GM19035 (cell line): ENCODE data around the gene PGLYRP1.

ENCODE experiments used
- ATAC-seq: cut with Tn5 transposase; IDR thresholded peaks from one replicate; pipeline ENCODE4 v1.9.1; 2021; ENCODE audit not compliant: unreplicated experiment

Gene PGLYRP1, protein sequence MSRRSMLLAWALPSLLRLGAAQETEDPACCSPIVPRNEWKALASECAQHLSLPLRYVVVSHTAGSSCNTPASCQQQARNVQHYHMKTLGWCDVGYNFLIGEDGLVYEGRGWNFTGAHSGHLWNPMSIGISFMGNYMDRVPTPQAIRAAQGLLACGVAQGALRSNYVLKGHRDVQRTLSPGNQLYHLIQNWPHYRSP

DNA sequence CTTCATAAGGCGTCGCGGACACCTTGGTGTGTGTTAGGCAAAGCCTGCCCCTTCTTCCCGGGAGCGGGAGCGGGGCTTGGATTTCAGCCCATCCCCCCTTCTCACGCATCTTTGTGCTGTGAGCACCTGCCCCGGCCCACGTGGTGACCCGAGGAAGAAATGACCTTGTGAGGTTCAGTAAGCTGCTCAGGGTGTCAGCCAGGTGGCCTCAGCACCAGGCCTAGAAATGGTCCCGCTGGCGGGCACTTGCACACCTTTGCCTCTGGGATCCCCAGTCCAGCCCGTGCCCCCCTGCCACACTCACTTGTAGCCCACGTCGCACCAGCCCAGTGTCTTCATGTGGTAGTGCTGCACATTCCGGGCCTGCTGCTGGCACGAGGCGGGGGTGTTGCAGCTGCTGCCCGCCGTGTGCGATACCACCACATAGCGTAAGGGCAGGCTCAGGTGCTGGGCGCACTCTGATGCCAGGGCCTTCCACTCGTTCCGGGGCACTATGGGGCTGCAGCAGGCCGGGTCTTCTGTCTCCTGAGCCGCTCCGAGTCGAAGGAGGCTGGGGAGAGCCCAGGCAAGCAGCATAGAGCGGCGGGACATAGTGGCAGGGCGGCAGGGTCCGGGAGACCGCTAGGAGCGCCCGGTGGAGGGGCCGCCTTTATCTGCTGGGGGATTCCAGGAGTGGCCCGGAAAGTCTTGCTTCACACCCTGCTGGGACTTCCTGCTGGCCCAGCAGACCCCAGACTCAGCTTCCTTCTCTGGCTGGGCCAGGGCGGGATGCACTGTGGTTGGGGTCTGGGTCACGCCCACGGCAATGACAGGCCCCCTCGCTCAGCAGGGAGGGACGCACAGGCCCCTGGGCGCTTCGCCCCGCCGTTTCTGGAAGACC, at the start of gene PGLYRP1:
Gene PGLYRP1, minus strand, starts transcription at position 623 of the 880 bp plus-strand sequence. Its CDS starts 32 bp downstream, at position 591.
- no peak for ATAC-seq

DNA sequence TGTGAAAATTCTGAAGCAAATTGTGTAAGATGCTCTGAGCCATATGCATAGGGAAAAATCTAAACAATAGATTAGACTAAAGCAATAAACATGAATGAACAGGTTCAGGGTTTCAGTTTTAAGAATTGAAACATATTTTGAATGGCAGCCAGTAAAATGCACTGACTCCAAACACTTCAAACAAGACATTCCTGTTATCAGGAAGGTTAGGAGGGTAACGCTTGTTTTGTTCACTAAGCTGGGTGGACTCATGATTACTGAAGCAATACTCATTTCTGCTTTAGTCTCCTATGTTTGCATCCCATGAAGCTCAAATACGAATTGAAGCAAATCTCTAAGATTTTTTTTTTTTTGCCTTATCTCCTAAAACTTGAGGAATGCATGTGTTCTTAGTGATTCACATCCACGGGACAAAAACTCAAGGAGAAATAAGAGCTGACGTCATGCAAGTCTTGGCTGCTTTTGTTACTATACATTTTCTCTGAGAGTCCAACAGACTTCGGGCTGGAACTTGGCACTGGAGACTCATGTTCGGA, 47.0 kb upstream of the PGLYRP1 start:
- ATAC-seq = no peak

DNA sequence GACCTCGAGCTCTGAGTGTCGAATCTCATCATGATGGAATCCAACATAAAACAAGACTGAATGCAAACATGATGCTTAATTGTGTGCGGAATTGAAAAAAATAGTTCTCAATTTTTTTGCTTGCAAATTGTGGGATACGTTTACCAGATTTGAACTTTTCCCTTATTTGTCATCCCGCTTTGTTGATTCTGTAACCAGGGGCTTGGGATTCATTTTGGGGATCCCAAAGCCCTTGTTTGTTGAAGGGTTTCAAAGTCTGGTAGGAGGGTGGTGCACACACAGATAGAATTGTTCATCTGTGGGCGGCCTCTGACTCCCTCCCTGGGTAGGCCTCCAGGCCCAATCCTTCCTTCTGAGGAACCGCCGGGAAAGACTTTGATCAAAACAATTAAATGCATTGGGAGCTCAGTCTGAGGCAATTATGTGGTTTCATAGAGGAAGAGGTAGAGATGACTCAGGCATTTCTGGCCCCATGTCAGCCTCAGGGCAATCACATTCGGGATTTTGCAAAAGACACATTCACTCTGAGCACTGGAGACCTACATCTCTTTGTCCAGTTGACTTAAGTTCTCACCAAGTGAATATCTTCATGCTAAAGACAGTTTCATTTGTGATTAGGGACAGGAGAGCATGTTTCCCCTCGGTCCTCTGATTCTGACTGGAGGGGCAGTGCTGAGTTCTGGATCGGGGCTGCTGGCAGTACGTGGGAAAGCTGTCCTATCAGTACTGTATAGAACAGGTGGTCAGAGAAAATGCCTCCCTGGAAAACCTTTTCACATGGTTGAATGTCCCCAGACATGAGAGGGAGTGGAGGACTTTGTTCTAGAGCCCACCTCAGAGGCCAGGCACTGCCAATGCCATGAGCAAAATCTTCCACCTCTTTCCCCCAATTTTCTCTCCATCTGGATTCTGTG, 45.7 kb upstream of the PGLYRP1 start:
- ATAC-seq = no peak

DNA sequence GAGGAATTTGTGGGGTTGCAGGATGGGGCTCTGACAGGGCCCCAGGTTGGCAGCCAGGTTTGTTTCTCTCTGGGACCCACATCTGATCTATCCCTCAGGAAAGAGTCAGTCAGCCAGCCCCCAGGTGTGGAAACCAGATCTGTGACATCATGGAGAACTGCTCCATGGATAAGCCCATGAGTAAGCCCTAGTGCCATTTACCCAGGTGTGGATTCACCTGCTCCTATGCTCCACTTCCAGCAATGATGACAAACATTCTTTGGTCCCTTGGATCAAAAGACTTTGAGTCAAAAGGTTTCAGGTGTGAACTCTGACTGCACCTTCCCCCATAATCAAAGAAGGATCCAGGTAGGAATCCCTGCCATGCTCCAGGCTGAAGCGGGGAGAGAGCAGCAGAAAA, 44.8 kb upstream of the PGLYRP1 start:
- no peak for ATAC-seq

DNA sequence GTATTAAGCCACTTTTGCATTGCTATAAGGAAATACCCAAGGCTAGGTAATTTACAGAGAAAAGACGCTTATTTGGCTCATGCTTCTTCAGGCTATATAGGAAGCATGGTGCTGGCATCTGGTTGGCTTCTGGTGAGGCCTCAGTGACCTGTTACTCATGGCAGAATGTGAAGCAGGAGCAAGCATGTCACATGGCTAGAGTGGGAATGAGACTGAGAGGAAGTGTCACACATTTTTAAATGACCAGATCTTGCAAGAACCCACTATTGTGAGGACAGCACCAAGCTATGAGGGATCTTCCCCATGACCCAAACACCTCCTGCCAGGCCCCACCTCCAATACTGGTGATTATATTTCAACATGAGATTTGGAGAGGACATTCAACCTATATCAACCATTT, 43.6 kb upstream of the PGLYRP1 start:
- no peak for ATAC-seq

DNA sequence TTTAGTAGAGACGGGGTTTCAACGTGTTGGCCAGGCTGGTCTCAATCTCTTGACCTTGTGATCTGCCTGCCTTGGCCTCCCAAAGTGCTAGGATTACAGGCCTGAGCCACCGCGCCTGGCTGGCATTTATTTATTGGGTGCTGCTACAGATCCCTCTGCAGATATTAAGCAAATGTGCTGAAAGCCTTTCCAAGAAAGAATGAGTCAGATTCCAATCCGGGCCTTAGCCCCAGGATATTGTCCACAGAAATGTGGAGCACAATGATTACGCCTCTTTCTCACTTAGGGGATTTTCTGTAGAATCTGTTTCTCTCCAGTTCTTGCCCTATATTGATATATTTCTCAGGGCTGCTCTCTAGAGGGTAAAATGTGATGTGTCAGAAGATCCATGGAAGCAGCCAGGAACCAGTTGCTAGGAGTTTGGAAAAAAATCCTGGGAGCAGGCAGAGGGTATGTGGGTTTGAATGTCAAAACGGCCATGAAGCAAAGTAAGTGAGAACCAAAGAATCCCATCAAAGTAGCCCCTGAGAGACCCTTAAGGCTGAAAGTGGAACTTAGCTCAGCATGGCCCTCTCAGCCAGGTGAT, 42.7 kb upstream of the PGLYRP1 start:
- no peak for ATAC-seq

DNA sequence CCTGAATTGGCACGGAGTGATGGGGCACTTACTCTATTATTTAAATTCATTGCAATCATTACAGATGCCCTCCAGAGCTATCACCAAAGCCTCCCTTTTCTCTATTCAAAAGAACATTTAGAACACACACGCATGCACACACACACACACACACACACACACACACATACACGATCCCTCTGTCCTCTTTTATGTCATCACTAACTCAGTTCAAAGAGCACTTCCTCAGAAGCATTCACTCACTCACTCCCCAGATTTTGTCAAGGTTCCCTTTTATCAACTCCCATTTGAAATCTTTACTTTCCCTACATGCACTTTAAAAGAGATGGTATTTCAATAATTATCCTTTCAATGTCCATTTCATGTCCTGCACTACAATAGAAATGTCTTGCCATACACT, 40.3 kb upstream of the PGLYRP1 start:
- ATAC-seq = no peak

DNA sequence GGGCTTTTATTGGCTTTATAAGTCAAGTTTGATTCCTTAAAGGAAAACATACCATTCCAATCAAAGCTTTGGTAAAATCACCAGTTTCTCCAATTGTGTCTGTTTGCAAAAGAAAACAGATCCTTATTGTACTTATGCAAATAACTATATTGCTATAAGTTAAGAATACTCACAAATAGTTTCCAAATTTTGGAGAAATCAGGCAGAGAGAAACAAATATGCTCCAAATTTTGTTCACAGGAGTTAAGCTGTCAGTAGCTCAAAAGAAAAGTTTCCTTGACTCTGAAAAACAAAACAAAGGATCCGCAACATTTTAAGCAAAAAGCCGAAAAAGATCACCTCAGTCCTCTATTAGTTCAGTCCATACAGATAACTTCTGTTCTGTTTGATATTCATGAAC, 37.2 kb upstream of the PGLYRP1 start:
- ATAC-seq = no peak

DNA sequence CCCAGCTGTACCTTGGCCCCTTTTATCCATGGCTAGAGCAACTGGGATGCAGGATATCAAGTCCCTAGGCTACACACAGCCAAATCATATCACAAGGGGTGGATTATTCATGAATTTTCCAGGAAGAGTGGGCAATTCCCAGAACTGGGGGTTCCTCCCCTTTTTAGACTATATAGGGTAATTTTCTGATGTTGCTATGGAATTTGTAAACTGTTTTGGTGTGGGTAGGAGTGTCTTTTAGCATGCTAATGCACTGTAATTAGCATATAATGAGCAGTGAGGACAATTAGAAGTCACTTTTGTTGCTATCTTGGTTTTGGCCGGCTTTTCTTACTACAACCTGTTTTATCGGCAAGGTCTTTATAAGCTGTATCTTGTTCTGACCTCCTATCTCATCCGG, 35.9 kb upstream of the PGLYRP1 start:
- ATAC-seq = no peak

DNA sequence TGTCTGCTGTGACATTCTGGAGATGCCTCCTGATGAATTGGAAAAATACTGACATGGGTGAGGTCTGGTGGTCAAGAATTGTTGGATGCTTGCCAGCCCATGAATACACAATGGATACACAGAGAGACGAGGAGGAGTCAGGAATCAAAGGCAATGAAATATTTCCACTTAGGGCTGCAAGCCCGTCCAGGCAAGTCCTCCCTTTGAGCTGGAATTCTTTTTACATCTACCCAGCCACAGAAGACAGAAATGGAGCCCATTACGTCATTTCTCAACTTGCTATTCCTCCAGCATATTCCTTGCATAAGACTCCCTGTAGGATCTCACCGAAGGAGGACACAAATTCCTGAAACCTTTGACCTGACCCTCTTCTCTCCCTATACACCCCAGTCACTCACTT, 33.7 kb upstream of the PGLYRP1 start:
- no peak for ATAC-seq

DNA sequence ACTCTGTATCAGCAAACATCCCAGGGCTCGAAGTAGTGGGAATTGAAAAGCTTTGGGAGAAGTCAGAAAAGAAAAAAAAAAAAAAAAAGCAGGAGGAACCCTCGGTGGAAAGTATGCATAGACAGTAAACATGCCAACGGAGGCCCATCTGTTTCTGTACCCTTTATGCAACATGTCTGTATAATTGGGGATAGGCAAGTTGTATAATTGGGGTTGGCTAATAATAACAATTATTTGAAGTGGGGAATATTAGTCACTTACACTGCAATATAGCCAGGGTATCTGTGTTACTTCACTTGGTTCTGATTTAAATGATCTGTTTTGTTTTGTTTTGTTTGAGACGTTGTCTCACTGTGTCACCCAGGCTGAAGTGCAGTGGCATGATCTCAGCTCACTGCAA, 30.0 kb upstream of the PGLYRP1 start:
- no peak for ATAC-seq

DNA sequence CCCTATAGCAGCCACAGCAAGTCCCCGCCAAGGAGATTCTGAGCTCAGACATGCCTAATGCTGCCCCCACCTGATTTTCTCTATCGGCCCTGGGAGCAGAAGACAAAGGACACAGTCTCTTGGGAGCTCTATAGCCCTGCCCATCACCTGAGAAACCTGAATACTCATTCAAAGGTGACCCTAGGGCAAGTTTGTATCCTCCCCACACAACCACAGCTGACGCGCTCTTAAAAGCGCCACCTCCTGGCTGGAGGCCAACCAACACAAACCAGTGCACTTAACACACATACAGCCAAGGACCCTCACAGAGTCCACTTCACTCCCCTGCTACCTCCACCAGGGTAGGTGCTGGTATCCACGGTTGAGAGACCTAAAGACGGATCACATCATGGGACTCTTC, 26.7 kb upstream of the PGLYRP1 start:
- ATAC-seq = no peak

DNA sequence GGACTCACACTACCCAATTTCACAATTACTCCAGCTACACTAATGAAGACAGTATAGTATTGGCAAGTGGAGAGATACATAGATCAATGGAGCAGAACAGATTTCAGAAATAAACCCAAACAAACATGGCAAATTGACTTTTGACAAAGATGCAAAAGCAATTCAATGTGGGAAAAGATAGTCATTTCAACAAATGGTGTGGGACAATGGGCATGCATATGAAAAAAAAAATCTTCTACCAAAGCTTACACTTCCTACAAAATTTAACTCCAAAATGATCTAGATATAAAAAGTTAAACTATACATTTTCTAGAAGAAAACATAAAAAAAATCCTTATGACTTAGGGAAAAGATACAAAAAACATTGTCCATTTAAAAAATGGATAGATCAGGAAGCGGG, 20.7 kb upstream of the PGLYRP1 start:
- no peak for ATAC-seq

DNA sequence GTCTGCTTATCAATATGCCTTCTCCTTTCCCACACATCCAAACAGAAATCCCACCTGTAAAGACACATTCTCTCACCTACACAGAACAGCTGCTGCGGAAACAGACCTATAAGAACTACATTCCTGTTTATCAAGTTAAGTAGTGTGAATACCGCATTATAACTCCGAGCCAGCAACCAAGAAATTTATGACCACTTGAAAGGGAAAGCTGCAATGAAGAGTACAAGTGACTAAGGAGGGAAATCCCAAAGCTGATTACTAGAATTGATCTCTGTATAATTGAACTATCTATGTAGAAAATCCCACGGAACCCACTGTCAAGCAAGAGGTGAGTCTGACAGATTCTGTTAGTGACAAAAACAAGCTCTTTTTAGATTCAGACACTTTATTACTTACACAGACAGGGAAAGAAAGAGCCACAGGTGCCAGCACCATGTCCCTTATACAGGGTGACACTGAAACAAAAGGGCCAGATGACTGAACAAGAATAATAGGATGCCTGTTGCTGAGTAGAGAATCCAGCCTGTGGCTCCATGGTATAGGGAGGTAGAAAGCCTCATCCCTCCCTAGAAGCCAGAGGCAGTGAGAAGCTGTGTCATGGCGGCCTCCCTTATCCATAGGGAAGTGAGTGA, 19.5 kb upstream of the PGLYRP1 start:
- ATAC-seq = no peak

DNA sequence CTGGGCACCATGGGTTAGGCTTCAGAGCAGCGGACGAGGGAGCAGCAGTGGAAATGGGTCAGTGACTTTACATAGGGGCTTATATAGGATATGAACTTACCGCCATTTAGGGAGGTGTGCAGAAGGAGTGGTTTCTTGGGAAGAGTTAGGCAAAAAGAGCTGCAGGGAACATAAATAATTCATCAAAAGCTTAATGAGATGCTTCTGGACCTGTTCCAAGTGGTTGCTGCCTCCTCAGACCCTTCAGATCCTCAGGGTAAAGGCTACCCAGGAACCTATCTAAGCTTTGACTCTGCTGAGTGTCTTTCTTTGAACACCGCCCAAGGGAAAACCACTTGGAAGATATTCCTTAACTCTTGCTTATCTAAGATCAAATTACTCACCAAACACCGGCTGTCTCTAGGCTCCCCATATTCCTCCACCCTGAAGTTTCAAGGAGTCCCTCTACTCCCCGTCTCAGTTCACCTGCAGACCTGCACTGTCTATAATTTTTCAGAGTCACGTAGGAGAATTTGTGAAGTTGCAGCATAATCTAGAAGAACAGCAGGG, 18.2 kb upstream of the PGLYRP1 start, which contains the start of gene IGFL4:
Gene IGFL4, minus strand, starts transcription at position 51 of the 549 bp plus-strand sequence. Its CDS starts 40 bp downstream, at position 11.
- ATAC-seq = no peak

DNA sequence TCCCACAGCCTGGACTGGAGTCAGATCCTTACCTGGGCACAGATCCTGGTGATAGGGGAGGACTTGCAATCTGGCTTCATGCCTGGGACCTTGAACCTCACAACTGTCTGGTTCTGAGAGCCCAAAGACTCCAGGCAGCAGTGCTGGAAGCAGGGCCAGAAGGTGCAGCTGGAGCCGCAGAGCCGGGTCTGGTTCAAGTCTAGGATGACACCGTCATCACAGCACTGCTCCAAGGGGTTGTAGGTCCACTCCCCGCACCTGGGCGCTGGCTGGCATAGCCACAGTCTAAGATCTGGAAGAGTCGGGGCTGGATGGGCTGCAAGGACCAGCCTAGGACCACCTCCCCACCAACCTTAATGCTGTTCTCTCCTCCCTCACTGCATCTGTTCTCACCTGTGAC, 17.3 kb upstream of the PGLYRP1 start:
- no peak for ATAC-seq

DNA sequence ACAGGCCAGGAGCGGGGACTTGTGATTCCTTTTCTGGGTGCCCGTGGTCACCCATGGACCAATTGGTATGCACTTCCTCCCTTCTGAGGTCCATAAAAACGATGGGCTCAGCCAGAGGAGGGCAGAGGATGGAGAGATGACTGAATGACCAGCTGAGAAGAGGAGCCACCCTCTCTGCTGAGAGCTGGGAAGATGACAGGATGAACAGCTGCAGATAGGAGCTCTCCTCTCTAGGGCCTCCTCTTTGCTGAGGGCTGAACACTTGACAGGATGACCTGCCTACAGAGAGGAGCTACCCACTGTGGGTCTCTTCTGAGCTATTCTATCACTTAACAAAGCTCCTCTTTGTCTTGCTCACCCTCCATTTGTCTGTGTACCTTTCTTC, 13.9 kb upstream of the PGLYRP1 start:
- ATAC-seq = no peak

DNA sequence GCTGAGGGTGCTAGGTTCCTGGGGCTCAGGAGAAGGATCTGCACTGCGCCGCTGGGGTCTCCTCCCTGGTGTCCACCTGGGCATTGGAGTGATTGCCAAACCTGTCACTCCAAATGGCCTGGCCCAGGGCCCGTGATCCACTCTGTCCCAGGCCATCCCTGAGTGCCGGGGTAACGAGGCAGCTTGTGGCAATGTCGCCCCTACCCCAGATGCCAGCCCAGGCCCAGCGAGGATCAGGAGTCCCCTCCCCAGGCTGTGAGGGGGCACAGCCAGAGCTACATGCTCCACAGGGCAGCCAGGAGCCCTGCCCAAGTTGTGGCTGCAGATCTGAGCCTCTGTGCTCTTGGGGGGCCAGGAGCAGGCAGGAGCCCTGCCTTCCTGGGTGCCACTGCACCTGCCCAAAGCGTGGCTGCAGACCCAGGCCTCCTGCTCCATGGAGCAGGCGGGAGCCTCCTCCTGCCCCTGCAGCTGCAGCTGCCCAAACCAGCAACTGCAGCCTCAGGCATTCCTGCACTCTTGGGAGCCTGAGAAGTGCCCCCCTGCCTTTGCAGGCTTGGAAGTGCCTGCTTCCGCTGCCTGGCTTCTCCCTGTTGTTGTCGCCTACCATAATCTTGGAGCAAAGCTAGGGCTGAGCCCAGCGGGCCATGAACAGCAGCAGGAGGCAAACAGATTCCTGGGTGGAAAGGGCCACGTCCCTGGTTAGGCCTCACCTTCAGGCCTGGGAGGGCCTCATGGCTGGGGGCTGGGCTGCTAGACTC, 13.3 kb upstream of the PGLYRP1 start:
- no peak for ATAC-seq

DNA sequence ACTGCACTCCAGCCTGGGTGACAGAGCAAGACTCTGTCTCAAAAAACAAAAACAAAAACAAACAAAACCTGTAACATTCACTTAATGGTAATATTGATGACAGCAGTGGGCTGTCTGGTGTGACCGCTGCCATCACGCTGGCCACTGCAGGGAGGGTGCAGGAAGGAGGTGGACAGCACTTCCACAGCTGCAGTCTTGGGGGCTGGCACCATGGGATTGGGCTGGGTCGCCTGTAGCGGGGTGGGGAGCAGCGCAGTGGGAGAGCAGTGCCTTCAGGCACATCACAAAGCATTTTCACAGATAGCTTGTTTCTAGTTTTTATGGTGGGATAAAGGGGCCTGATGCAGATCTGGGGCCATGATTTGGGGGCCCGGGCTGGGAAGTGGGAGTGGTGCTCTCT, 12.7 kb upstream of the PGLYRP1 start:
- ATAC-seq = no peak
